ENCODE measurements around the gene OXER1.
"Not testable (repeated sequence)": the region's sequence is repeated elsewhere in the genome, so short reads cannot be mapped to it uniquely, and the experiment has no call there.

The OXER1 gene

DNA sequence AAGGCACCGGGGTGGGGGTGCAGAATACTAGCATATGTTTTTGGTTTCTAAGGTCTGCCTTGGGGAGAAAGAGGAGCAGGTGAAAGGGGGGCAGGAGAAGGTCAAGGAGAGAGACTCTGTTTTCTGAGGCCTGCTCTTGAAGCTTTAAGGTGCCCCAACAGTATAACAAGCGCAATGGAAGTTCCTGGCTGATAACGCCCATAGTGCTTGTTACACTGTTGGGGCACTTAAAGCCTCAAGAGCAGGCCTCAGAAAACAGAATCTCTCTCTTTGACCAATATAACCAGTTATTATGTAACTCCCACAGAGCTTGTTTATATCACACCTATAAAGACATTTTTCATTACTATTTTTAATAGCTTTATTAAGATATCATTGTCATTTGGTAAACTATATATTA lies 16.5 kb downstream of the OXER1 start:
- Histone ChIP-seq H3K9ac (ENCODE audit: low read length in 2 of 2) (no peak overlapping the region), H3K9me3 (ENCODE audit: control insufficient read depth in 2 of 2, low read length in 2 of 2) (no peaks in the 10 kb centered on the region), H3K27ac (ENCODE audit: low read length) (no peak overlapping the region), H3K4me1 (ENCODE audit: control insufficient read depth, insufficient read depth, low read length) (no peaks in the 10 kb centered on the region), H3K36me3 (ENCODE audit: control insufficient read depth in 2 of 2, insufficient read depth in 2 of 2, low read length in 2 of 2) (peaks cover 2 to 3% of the 10 kb centered on the region in 2 donors), H3K4me3 (ENCODE audit: low read length in 2 of 2) (no peak overlapping the region), H3K27me3 (ENCODE audit: control insufficient read depth in 1 of 2, insufficient read depth in 2 of 2, low read length in 2 of 2) (no peaks in the 10 kb centered on the region)

GRCh38 chr2:42744545-42745082 lies 19.3 kb downstream of the OXER1 start:
- H3K9me3 ChIP-seq (ENCODE audit: control insufficient read depth in 2 of 2, low read length in 2 of 2): no peaks in the 10 kb centered on the region
- H3K4me1 ChIP-seq (ENCODE audit: control insufficient read depth, insufficient read depth, low read length): no peaks in the 10 kb centered on the region
- H3K27ac ChIP-seq (ENCODE audit: low read length): no peak overlapping the region
- H3K36me3 ChIP-seq (ENCODE audit: control insufficient read depth in 2 of 2, insufficient read depth in 2 of 2, low read length in 2 of 2): peaks cover 3 to 4% of the 10 kb centered on the region in 2 donors
- no peak overlapping the region for H3K4me3 ChIP-seq (ENCODE audit: low read length in 2 of 2)
- H3K9ac ChIP-seq (ENCODE audit: low read length in 2 of 2): no peak overlapping the region
- H3K27me3 ChIP-seq (ENCODE audit: control insufficient read depth in 1 of 2, insufficient read depth in 2 of 2, low read length in 2 of 2): no peaks in the 10 kb centered on the region

DNA sequence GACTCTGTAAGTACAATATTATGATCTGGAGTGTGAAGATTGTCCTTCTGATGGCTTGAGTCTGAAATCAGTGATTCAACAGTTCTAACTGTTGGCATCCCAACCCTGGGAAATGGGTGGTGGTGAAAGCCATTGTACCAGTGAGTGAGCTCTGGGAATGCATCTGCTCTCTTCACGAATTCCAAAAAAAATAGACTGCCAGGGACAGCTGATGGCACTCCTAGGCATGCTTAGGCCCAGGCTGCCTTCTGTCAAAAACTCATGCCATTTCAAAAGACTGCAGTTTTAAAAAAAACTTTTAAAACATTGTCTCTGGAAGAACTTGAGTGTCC lies 20.3 kb downstream of the OXER1 start:
- Histone ChIP-seq H3K9ac (ENCODE audit: low read length in 2 of 2) (no peak overlapping the region), H3K4me1 (ENCODE audit: control insufficient read depth, insufficient read depth, low read length) (no peaks in the 10 kb centered on the region), H3K27ac (ENCODE audit: low read length) (no peak overlapping the region), H3K4me3 (ENCODE audit: low read length in 2 of 2) (no peak overlapping the region), H3K27me3 (ENCODE audit: control insufficient read depth in 1 of 2, insufficient read depth in 2 of 2, low read length in 2 of 2) (no peaks in the 10 kb centered on the region), H3K36me3 (ENCODE audit: control insufficient read depth in 2 of 2, insufficient read depth in 2 of 2, low read length in 2 of 2) (peaks cover 3 to 4% of the 10 kb centered on the region in 2 donors), H3K9me3 (ENCODE audit: control insufficient read depth in 2 of 2, low read length in 2 of 2) (no peaks in the 10 kb centered on the region)

- Histone ChIP-seq H3K9ac (ENCODE audit: low read length in 2 of 2) (no peak overlapping the region), H3K4me1 (ENCODE audit: control insufficient read depth, insufficient read depth, low read length) (no peaks in the 10 kb centered on the region), H3K4me3 (ENCODE audit: low read length in 2 of 2) (no peak overlapping the region), H3K27ac (ENCODE audit: low read length) (no peak overlapping the region), H3K36me3 (ENCODE audit: control insufficient read depth in 2 of 2, insufficient read depth in 2 of 2, low read length in 2 of 2) (peaks cover 3 to 4% of the 10 kb centered on the region in 2 donors), H3K27me3 (ENCODE audit: control insufficient read depth in 1 of 2, insufficient read depth in 2 of 2, low read length in 2 of 2) (no peaks in the 10 kb centered on the region), H3K9me3 (ENCODE audit: control insufficient read depth in 2 of 2, low read length in 2 of 2) (no peaks in the 10 kb centered on the region)
Measured at GRCh38 chr2:42742740-42743658, 20.9 kb downstream of the OXER1 start.

GRCh38 chr2:42741140-42741539 lies 22.8 kb downstream of the OXER1 start:
- Histone ChIP-seq H3K36me3 (ENCODE audit: control insufficient read depth in 2 of 2, insufficient read depth in 2 of 2, low read length in 2 of 2) (peaks cover 9 to 10% of the 10 kb centered on the region in 2 donors), H3K9ac (ENCODE audit: low read length in 2 of 2) (no peak overlapping the region), H3K27ac (ENCODE audit: low read length) (no peak overlapping the region)

GRCh38 chr2:42736598-42737322 lies 27.2 kb downstream of the OXER1 start:
- Histone ChIP-seq H3K9ac (ENCODE audit: low read length in 2 of 2) (no peak overlapping the region), H3K36me3 (ENCODE audit: control insufficient read depth in 2 of 2, insufficient read depth in 2 of 2, low read length in 2 of 2) (peaks cover 9 to 11% of the 10 kb centered on the region in 2 donors), H3K4me3 (ENCODE audit: low read length in 2 of 2) (no peak overlapping the region), H3K9me3 (ENCODE audit: control insufficient read depth in 2 of 2, low read length in 2 of 2) (no peaks in the 10 kb centered on the region), H3K27ac (ENCODE audit: low read length) (no peak overlapping the region), H3K27me3 (ENCODE audit: control insufficient read depth in 1 of 2, insufficient read depth in 2 of 2, low read length in 2 of 2) (no peaks in the 10 kb centered on the region), H3K4me1 (ENCODE audit: control insufficient read depth, insufficient read depth, low read length) (no peaks in the 10 kb centered on the region)

More at GRCh38 chr2:42741140-42741539, 22.8 kb downstream of the OXER1 start:
- H3K4me3 ChIP-seq (ENCODE audit: low read length in 2 of 2): no peak overlapping the region
- H3K9me3 ChIP-seq (ENCODE audit: control insufficient read depth in 2 of 2, low read length in 2 of 2): no peaks in the 10 kb centered on the region
- no peaks in the 10 kb centered on the region for H3K27me3 ChIP-seq (ENCODE audit: control insufficient read depth in 1 of 2, insufficient read depth in 2 of 2, low read length in 2 of 2)
- no peaks in the 10 kb centered on the region for H3K4me1 ChIP-seq (ENCODE audit: control insufficient read depth, insufficient read depth, low read length)

DNA sequence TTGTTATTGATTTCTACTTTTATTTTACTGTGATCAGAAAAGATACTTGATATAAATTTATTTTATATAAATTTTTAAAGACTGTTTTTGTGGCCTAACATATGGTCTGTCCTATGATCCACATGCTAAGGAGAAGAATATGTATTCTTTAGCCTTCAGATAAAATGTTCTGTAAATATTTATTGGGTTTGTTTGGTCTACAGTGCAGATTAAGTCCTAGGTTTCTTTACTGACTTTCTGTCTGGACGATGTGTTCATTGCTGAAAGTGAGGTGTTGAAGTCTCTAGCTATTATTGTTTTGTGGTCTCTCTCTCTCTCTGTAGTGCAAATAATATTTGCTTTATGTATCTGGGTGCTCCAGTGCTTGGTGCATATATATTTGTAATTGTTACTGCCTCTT lies 30.1 kb downstream of the OXER1 start:
- no peak overlapping the region for H3K4me3 ChIP-seq (ENCODE audit: low read length in 2 of 2)
- H3K4me1 ChIP-seq (ENCODE audit: control insufficient read depth, insufficient read depth, low read length): no peaks in the 10 kb centered on the region
- H3K9ac ChIP-seq (ENCODE audit: low read length in 2 of 2): no peak overlapping the region
- no peaks in the 10 kb centered on the region for H3K9me3 ChIP-seq (ENCODE audit: control insufficient read depth in 2 of 2, low read length in 2 of 2)
- peaks cover 5 to 11% of the 10 kb centered on the region in 2 donors for H3K36me3 ChIP-seq (ENCODE audit: control insufficient read depth in 2 of 2, insufficient read depth in 2 of 2, low read length in 2 of 2)
- H3K27ac ChIP-seq (ENCODE audit: low read length): no peak overlapping the region
- no peaks in the 10 kb centered on the region for H3K27me3 ChIP-seq (ENCODE audit: control insufficient read depth in 1 of 2, insufficient read depth in 2 of 2, low read length in 2 of 2)

DNA sequence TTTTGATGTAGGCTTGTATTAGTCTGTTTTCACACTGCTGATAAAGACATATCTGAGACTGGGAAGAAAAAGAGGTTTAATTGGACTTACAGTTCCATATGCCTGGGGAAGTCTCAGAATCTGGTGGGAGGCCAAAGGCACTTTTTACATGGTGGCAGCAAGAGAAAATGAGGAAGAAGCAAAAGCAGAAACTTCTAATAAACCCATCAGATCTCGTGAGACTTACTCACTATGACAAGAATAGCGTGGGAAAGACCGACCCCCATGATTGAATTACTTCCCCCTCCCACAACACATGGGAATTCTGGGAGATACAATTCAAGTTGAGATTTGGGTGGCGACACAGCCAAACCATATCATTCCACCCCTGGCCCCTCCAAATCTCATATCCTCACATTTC lies 32.6 kb downstream of the OXER1 start:
- H3K4me3 ChIP-seq (ENCODE audit: low read length in 2 of 2): not testable (repeated sequence)

GRCh38 chr2:42726680-42727079 lies 37.3 kb downstream of the OXER1 start:
- H3K4me3 ChIP-seq (ENCODE audit: low read length in 2 of 2): no peak overlapping the region
- H3K27ac ChIP-seq (ENCODE audit: low read length): no peak overlapping the region
- no peaks in the 10 kb centered on the region for H3K27me3 ChIP-seq (ENCODE audit: control insufficient read depth in 1 of 2, insufficient read depth in 2 of 2, low read length in 2 of 2)
- peaks cover 6% of the 10 kb centered on the region for H3K4me1 ChIP-seq (ENCODE audit: control insufficient read depth, insufficient read depth, low read length)
- no peaks in the 10 kb centered on the region for H3K9me3 ChIP-seq (ENCODE audit: control insufficient read depth in 2 of 2, low read length in 2 of 2)
- peaks cover 0 to 6% of the 10 kb centered on the region in 2 donors for H3K36me3 ChIP-seq (ENCODE audit: control insufficient read depth in 2 of 2, insufficient read depth in 2 of 2, low read length in 2 of 2)
- H3K9ac ChIP-seq (ENCODE audit: low read length in 2 of 2): no peak overlapping the region

More for the DNA sequence above, 32.6 kb downstream of the OXER1 start:
- H3K27me3 ChIP-seq (ENCODE audit: control insufficient read depth in 1 of 2, insufficient read depth in 2 of 2, low read length in 2 of 2); H3K9me3 ChIP-seq (ENCODE audit: control insufficient read depth in 2 of 2, low read length in 2 of 2); H3K4me1 ChIP-seq (ENCODE audit: control insufficient read depth, insufficient read depth, low read length); H3K27ac ChIP-seq (ENCODE audit: low read length); H3K36me3 ChIP-seq (ENCODE audit: control insufficient read depth in 2 of 2, insufficient read depth in 2 of 2, low read length in 2 of 2); H3K9ac ChIP-seq (ENCODE audit: low read length in 2 of 2): not testable (repeated sequence)

DNA sequence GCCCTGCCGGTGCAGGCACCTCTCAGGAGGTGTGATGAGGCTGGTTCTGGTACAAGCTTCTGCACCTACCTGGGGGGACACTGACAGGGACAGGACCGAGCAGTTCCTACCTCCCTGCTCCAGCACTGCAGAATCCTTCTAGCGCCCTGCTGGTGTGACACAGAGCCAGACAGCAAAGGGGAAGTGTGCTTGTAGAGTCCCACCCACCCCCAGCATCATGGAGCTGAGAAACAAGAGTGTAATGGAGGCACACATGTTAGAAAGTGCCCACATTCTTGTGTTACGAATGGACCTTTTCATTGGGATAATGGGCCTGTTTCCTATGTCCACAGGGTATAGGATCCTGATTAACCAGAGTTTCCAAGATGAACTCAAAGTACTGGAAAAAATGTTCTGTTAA lies 38.3 kb downstream of the OXER1 start:
- no peak overlapping the region for H3K9ac ChIP-seq (ENCODE audit: low read length in 2 of 2)
- H3K4me3 ChIP-seq (ENCODE audit: low read length in 2 of 2): no peak overlapping the region
- no peak overlapping the region for H3K27ac ChIP-seq (ENCODE audit: low read length)
- no peaks in the 10 kb centered on the region for H3K27me3 ChIP-seq (ENCODE audit: control insufficient read depth in 1 of 2, insufficient read depth in 2 of 2, low read length in 2 of 2)
- H3K36me3 ChIP-seq (ENCODE audit: control insufficient read depth in 2 of 2, insufficient read depth in 2 of 2, low read length in 2 of 2): peaks cover 0 to 6% of the 10 kb centered on the region in 2 donors
- H3K4me1 ChIP-seq (ENCODE audit: control insufficient read depth, insufficient read depth, low read length): peaks cover 6% of the 10 kb centered on the region
- H3K9me3 ChIP-seq (ENCODE audit: control insufficient read depth in 2 of 2, low read length in 2 of 2): no peaks in the 10 kb centered on the region
